ENCODE data around the gene MRPL10. TPM values are rescaled to one million over a fixed set of nuclear protein-coding genes. Genes with fewer than 3 reads are reported as not detected.
A peak's percentile ranks its signal among the peaks of the same experiment; 100 is the strongest.

The MRPL10 gene
- total and polyA plus RNA-seq, 10 of the 15 experiments (the other 5 are each of a cell fraction or from before 2014, with no cell fraction given): 18.9 to 61.9 (median 47.3) TPM

DNA sequence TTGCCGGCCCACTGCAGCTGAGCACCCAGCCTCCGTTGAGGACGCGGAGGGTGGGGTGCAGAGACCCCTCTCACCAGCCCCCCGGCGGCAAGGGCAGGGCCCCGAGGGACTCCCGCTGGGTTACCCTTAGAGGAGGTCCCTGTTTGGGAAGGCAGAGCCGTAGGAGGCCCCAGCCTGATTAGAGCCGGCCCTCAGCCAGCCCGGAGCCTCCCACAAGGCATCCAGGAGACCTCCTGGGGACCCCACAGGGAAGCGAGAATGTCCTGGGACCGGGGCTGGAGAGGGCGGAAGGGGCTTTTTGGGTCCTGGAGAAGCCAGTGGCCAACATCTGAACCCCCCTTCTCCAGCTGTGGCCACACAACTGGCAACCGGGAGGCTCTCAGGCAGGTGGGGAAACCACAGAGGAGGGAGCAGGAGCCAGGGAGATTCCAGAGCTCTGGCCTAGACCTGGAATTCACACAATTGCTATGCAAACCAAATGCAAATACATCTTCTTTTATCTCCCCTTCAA is 41.4 kb upstream of the MRPL10 start (continued):
- TF ChIP-seq, protein P1, sequence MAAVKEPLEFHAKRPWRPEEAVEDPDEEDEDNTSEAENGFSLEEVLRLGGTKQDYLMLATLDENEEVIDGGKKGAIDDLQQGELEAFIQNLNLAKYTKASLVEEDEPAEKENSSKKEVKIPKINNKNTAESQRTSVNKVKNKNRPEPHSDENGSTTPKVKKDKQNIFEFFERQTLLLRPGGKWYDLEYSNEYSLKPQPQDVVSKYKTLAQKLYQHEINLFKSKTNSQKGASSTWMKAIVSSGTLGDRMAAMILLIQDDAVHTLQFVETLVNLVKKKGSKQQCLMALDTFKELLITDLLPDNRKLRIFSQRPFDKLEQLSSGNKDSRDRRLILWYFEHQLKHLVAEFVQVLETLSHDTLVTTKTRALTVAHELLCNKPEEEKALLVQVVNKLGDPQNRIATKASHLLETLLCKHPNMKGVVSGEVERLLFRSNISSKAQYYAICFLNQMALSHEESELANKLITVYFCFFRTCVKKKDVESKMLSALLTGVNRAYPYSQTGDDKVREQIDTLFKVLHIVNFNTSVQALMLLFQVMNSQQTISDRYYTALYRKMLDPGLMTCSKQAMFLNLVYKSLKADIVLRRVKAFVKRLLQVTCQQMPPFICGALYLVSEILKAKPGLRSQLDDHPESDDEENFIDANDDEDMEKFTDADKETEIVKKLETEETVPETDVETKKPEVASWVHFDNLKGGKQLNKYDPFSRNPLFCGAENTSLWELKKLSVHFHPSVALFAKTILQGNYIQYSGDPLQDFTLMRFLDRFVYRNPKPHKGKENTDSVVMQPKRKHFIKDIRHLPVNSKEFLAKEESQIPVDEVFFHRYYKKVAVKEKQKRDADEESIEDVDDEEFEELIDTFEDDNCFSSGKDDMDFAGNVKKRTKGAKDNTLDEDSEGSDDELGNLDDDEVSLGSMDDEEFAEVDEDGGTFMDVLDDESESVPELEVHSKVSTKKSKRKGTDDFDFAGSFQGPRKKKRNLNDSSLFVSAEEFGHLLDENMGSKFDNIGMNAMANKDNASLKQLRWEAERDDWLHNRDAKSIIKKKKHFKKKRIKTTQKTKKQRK (IDR thresholded peaks at IDR 0.05; ENCODE audit: low read depth, low read length): no peak
- no peak for TF ChIP-seq POLR2A (IDR thresholded peaks at IDR 0.05; ENCODE audit: low read depth, low read length)
- no peak for TF ChIP-seq HCFC1 (IDR thresholded peaks at IDR 0.05; ENCODE audit: low read length)
- no peak for TF ChIP-seq NFIC (IDR thresholded peaks at IDR 0.05; ENCODE audit: low read depth, low read length)

DNA sequence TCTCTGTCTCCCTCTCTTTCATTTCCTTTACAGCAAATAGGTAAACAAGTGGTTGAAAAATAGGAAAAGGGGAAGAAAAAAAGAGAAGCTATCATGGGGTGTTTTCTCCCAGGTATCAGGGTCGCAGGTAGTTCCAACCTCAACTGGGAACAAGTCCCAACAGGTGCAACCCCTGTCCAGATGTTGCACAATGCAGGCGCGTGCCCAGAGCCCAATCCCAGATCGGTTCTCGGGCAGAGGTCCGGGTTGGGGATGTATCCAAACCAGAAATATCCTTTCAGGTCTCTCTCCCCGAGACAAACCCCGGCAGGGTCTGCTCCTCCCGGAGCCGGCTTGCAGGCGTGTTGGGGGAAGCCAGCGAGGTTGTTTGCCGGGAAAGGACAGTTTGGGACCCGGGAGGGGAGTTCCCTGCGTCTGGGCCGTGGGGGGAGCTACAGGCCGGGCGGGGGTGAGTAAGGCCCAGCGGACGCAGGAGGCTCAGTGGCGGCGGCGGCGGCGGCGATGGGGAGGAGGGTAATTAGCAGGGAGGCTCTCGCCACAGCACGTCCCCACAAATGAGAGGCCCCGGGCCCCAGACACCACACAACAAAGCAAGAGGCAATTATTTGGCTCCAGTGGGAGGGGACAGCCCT is 40.8 kb upstream of the MRPL10 start:
- WGBS (ENCODE audit: insufficient coverage, insufficient replicate concordance, low lambda C conversion rate, missing lambda C conversion rate): 41% methylated on average over 19 of the region's 29 CpGs
- peaks cover 0 to 7% of the 10 kb centered on the region in 2 experiments for H3K27me3 ChIP-seq (replicated peaks in 1 of 2; ENCODE audit: control insufficient read depth in 2 of 2, insufficient read depth in 2 of 2, low read length in 1 of 2)

More for the DNA sequence above, 40.8 kb upstream of the MRPL10 start:
- FAIRE-seq: no peak
- no TSS peak for BruUV-seq (replicated peaks)
- no peaks in the 10 kb centered on the region for H3K36me3 ChIP-seq (ENCODE audit: control insufficient read depth in 2 of 2, insufficient read depth in 2 of 2, low read length in 1 of 2)
- peaks cover 6% of the 10 kb centered on the region; the same call in 1 of the 2 replicates for H3K4me1 ChIP-seq (ENCODE audit: control insufficient read depth, insufficient read depth, low read length)
- TF ChIP-seq MEF2B (IDR thresholded peaks at IDR 0.05; ENCODE audit: partially characterized antibody, poor library complexity, severe bottlenecking): no peak
- H3K9me3 ChIP-seq (replicated peaks; ENCODE audit: control insufficient read depth, insufficient read depth, low read length): no peaks in the 10 kb centered on the region
- in situ Hi-C loops (cut with MboI) (no loop called here), intact Hi-C loops (cut with micrococcal nuclease; ENCODE audit: unreplicated experiment) (no loop called here)
- ATAC-seq: peak; percentile 31
- peak overlapping the region; percentile 13; the same call in 1 of the 2 replicates for H3K4me2 ChIP-seq (ENCODE audit: control insufficient read depth, insufficient read depth)
- POLR2A ChIA-PET: interaction anchor here (0.6 to 0.7 kb wide), 2 partner anchors 12 to 22 kb away, joined by 3 to 4 read pairs; no protein-coding TSS in a partner anchor
- DNase-seq (ENCODE audit: low read depth, low spot score): no peak
- H2AFZ ChIP-seq (ENCODE audit: control insufficient read depth, low read depth, low read length): no peak overlapping the region
- CTCF ChIA-PET: interaction anchor here (1.8 to 2.1 kb wide), 2 partner anchors 18 to 29 kb away, joined by 9 read pairs; no protein-coding TSS in a partner anchor
- H3K9ac ChIP-seq (ENCODE audit: control insufficient read depth, insufficient read depth, low read length): no peak overlapping the region
- RAD21 ChIA-PET (ENCODE audit: unreplicated experiment): interaction anchor here (1.4 kb wide), 1 partner anchor 146 kb away, joined by 4 read pairs; no protein-coding TSS in a partner anchor
- no peaks in the 10 kb centered on the region for H4K20me1 ChIP-seq (ENCODE audit: control insufficient read depth, insufficient read depth)
- SMC1A ChIA-PET (ENCODE audit: uncharacterized antibody, unreplicated experiment): no interaction called here
- no peak overlapping the region for H3K27ac ChIP-seq (ENCODE audit: control insufficient read depth, insufficient read depth)
- no peak overlapping the region for H3K4me3 ChIP-seq
- no peaks in the 10 kb centered on the region for H3K79me2 ChIP-seq (ENCODE audit: control insufficient read depth, insufficient read depth, low read length)
